NCI-H1436 (cell line): ENCODE measurements around the gene AKT1S1.
"Not testable (repeated sequence)": the region's sequence is repeated elsewhere in the genome, so short reads cannot be mapped to it uniquely, and the experiment has no call there.

Experiments
- DNase-seq: peaks from one replicate; lab custom pipeline; 2025; lab: John Stamatoyannopoulos, UW

The AKT1S1 gene

DNA sequence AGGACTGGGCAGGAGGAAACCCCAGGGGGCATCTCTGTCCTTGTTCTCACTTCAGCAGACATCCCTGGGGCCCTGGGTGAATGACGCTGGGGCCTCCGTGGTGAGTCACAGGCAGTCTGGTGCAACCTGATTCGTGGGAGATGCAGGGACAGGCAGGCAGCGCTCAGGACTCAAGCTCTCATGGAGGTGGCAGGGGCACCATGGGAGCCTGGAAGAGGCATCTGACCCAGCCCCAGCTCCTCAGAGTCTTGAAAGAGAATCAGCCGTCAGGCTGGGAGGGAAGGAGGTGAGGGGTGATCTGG lies 40.2 kb downstream of the AKT1S1 start:
- DNase-seq: no peak

DNA sequence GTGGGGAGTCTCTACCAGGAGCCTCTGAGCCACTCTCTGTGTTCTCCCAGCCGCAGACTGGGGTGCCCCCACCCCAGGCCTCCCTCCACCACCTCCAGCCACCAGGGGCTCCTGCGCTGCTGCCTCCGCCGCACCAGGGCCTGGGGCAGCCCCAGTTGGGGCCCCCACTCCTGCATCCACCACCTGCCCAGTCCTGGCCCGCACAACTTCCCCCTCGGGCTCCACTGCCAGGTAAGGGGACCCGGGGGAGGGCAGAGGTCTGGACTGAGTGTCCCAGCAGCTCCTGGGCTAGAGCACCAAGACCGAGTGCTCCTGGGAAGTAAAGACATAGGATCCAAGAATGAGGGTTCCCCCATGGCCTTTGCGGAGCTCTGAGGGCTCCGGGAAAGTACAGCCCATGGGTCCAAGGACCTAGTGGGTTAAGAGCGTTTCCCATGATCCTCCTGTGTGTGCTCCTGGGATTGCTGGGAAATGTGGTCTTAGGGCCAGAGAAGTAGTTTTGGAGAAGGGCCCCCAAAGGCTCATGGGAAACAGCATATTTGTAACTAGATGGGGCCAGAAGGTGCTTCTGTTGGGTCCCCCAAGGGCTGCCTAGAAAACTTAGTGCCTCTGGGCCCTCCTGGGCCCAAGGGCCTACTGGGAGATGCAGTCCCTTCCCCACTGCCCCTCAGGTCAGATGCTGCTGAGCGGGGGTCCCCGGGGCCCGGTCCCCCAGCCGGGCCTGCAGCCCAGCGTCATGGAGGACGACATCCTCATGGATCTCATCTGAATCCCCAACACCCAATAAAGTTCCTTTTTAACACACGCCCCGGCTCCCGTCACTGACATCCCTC lies 40.8 kb downstream of the AKT1S1 start:
- no peak for DNase-seq

DNA sequence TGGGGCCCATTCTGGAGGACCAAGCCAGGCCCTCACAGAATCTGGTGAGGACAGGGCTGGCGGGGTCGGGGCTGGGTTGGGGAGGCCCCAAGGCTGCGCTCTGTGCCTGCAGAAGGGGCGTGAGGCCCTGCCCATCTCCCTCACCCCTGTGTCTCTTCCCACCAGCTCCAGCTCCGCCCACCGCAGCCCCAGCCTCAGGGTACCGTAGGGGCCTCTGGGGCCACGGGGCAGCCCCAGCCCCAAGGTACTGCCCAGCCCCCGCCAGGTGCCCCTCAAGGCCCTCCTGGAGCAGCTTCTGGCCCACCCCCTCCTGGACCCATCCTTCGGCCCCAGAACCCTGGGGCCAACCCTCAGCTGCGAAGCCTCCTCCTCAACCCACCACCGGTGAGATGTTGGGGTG lies 41.6 kb downstream of the AKT1S1 start:
- no peak for DNase-seq

DNA sequence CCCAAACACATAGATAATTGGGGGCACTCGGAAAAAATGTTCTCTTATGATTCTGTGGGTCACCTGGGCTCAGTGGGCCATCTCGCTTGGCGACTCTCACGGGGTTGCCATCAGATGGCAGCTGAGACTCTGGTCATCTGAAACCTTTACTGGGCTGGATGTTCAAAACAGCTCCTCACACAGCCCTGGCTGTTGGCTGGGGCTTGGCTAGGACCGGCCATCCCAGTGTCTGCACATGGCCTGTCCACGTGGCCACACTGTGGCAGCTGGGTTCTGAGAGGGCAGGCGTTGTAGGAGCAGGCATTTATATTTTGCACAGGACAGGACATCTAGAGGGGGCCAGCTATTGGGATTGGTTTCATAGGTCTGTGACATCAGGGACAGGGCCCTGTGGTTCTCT lies 43.6 kb downstream of the AKT1S1 start:
- DNase-seq: no peak

DNA sequence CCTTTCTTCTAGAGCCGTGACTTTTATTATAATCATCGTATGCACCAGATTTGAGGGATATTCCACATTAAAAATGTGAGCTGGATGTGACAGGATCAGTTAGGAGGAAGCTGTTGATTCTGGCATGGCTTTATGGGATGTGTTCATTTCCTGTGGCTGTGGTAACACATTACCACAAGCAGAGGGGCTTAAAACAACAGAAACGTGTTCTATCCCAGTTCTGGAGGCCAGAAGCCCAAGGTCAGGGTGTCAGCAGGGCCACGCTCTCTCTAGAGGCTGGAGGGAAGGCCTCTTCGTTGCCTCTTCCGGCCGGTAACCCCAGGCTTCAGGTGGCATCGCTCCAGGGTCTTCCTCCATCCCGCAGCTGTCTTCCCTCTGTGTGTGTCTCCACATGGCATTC lies 44.6 kb downstream of the AKT1S1 start:
- DNase-seq: no peak

DNA sequence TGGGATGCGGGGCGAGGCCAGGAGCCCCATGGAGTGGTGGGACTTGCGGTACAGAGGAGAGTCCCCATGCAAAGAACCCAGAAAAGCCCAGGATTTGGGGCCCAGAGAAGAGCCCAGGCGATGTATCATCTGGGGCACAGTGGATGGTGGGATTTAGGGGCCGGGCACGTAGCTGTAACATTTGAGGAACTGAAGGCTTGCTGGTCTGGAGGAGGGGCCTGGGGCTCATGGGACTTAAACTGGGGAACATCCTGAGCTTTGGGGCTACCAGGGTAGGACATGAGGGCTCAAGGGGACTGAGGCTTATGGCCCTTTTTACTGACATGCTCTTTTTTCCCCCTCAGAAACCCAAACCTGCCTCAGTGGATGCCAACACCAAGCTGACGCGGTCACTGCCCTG lies 45.6 kb downstream of the AKT1S1 start:
- no peak for DNase-seq

DNA sequence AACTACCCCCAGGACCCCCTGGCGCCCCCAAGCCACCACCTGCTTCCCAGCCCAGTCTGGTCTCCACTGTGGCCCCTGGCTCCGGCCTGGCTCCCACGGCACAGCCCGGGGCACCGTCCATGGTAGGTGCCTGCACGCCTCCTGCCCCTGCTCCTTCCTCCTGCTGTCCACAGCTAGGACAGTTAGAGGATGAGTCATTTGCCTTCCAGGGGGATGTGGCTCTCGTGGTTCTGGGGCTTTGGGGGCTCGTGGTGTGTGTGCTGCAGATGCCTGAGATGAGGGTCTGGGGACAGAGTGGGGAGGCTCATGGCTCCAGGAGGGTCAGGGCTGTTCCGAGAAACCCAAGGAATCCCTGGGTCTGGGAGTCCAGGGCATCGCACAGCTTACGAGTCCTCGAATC lies 46.4 kb downstream of the AKT1S1 start:
- no peak for DNase-seq

DNA sequence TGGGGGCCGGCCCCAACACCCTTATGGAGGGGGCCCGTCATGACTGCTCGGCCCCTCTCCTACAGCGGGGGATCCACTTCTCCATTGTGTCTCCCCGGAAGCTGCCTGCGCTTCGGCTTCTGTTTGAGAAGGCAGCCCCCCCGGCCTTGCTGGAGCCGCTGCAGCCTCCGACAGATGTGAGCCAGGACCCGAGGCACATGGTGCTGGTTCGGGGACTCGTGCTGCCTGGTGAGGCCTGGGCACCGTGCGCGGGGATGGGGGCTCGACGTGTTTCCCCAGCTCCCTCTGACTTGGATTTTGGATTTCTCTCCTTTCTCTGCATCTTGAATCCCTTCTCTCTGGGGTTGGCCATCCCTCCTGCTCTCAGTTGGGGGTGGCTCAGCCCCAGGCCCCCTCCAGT lies 47.4 kb downstream of the AKT1S1 start:
- DNase-seq: no peak

DNA sequence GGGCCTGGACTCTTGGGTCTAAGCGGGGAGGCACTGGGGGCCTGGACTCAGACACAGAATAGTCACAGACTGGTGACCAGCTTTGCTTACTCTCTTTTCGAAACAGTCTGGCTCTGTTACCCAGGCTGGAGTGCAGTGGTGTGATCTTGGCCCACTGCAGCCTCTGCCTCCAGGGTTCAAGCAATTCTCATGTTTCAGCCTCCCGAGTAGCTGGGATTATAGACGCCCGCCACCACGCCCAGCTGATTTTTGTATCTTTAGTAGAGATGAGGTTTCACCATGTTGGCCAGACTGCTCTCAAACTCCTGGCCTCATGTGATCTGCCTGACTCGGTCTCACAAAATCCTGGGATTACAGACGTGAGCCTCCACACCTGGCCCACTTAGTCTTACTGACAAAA lies 48.0 kb downstream of the AKT1S1 start:
- no peak for DNase-seq

DNA sequence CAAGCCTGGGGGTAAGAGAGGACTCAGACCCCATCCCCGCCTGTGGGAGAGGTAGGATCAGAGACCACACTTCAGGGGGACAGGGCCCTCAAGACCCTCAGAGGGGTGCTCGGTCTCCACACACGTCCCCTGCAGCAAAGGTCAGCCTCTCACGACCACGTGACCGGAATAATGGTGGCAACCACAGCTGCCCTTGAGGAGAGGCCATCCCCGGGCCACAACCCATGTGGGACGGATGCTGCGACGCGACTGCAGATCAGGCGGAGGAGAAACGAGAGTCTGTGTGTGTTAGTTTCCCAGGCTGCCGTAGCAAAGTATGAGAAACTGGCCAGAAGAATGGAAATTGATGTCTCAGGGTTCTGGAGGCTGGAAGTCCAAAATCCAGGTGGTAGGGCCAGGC lies 50.1 kb downstream of the AKT1S1 start:
- no peak for DNase-seq

DNA sequence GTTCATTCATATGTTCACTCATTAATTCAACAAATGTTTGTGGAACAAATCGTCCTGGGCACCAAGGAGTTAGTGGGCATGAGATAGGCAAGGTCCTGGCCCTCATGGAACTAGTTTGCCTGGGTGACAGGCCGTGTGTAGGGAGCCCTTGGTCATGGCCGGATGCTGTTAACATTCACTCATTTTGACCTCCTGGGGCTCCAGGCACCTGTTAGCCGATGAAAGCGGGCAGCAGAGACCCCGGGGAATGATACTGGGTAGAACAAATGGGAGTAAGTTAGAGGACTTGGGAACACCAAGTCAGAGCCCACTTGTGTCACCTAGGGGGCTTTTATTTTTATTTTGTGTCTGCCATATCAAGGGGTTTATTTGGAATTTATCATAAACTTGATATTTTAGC lies 52.5 kb downstream of the AKT1S1 start:
- no peak for DNase-seq

DNA sequence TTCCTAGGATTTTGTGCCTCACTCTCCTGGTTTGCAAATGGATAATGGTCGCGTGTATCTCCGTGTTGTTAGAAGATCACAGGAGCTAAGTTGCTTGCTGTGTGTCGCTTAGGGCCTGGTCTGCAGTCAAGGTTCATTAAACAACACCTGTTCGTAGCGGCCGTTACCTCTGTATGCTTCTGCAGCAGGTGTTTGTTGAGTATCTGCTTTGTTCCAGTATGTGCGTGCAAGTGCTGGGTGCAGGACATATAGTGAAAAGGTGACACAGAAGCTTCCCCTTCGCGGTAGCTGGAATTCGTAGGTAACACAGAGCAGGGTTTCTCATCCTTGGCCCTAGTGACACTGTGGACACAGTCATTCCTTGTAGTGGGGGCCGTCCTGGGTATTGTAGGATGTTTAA lies 53.7 kb downstream of the AKT1S1 start:
- peak; percentile 81 for DNase-seq

DNA sequence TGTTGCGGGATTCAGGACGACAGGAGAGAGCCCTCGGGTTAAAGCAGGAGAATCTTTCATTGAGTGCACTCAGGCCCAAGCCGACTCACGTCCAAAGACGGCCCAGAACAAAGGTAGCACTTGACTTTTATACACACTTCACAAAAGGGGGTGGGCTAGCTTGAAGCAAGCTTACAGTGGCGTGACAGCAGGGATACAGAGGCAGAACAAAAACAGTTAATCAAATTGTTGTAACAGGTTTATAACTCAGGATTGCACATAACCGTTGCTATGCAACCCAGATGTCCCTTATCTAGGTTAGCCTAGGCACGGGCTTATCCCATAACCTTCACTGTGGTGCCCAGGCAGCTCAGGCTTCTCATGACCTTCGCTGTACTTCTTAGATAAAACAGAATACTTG lies 57.0 kb downstream of the AKT1S1 start:
- no peak for DNase-seq

DNA sequence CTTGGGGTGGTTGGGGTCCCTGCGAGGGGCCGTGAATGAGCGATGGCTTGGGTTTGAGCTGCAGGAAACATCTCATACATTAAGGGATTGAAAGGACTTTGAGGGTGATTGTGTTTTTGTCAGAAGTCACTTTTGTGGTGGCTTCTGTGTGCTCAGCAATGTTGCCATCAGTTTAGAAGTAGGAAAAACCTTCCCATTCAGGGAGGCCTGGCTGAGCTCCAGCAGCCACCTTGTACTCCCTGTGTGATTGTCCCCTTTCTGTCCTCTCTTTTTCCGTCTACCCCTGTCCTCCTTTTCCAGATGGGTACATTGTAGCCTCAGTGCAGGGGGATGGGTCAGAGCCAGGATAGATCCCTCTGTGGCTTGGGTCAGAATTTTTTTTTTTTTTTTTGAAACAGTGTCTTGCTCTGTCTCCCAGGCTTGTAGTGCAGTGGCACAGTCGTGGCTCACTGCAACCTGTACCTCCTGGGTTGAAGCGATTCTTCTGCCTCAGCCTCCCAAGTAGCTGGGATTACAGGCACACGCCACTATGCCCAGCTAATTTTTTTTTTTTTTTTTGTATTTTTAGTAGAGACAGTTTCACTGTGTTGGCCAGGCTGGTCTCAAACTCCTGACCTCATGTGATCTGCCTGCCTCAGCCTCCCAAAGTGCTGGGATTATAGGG lies 57.6 kb downstream of the AKT1S1 start:
- DNase-seq: not testable (repeated sequence)
